GM19035 (cell line): ENCODE measurements around the gene NRXN2.

Experiments used
- ATAC-seq: cut with Tn5 transposase; IDR thresholded peaks from one replicate; pipeline ENCODE4 v1.9.1; 2021; ENCODE audit not compliant: unreplicated experiment

NRXN2 gene

DNA sequence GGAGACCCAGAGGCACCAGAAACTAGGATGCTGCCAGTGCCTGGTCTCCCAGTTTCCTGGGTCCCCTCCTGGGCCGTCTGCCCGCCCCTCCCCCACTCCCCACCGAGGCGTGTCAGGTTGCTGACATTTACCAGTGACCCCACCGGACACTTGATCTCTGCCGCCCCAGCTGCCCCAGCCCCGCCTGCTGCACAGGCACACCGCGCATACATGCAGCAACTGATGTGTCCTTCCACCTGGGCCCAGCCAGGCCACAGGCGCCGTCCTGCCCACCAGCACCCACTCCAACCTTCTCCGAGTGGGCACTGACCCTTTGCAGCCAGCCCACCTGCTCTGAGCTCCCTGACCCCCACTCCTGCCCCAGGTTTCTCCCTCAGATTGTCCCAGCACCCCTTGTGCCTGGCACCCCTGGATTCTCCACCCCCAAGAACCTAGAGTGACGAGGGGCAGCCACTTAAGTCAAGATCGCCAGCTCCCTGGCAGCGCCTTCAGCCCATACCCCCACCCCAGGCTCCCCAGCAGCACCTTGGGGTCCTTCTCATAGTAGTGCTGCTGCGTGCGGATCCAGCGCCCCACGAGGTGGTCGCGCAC, 36.2 kb upstream of the NRXN2 start:
- no peak for ATAC-seq

DNA sequence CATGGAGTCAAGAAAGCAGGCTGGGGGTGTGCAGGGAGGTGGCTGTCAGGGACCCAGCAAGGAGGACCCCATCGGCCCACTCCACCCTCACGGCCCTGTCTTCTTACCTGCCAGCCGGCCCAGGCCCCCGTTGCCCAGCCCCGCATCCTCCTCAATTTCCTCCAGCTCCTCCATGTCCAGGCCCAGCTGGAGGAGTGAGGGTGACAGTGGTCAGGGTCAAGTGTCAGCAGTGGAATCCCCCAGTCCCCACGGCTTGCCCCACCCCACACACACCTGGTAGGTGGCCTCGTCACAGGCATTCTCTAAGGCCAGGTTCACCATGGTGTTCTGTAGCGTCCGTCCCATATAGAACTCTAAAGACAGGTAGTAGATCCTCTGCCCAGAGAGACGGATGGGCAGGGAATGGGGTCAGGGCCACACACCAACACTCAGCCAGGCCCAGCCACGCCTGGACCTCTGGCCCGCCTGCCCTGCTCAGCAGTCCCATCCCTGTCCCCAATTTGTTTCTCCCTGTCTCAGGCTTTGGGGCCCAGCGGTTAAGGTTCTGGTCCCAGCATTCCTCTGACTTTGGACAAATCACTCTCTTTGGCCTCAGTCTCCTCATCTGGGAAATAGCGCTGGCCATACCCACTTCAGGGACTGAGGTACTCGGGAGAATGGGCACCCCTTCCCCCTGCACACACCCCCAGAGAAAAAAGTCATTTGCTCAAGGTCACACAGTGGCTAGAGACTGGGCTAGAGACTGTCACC, 35.5 kb upstream of the NRXN2 start:
- no peak for ATAC-seq

DNA sequence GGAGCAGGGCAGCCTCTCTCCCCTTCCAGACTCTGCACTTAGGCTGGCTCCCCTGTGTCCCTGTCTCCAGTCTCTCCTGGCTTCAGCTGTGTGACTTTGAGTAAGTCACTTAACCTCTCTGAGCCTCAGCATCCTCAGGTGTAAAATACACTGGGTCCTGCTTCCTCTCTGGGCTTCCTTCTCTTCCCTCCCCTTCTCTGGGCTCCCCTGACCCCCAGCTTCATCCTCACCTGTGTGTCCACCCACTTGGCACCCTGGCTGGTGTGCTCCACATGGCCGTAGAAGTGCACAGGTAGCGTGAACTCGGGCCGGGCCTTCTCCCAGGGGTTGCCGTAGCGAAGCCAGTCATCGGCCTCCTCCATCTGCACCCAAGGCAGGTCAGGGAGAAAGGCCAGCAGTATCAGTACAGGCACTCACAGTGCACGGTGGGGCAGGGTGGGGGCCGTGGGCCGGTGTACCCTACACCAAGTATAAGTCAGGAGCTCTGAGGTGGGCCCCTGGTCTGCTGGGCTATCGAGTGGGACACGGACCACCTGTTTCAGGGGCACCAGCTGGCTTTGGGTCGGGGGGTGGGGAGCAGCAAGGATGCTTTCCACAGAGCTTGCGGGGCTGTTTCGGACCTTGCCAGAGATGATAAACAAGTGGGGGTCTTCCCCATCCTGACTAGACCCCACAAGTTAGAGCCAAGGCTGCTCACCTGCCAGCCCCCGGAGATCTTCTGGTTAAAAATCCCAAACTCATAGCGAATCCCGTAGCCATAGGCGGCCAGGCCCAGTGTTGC, 34.7 kb upstream of the NRXN2 start:
- ATAC-seq = no peak

- ATAC-seq = no peak
Observed at GRCh38 chr11:64755681-64756361, 32.8 kb upstream of the NRXN2 start.

DNA sequence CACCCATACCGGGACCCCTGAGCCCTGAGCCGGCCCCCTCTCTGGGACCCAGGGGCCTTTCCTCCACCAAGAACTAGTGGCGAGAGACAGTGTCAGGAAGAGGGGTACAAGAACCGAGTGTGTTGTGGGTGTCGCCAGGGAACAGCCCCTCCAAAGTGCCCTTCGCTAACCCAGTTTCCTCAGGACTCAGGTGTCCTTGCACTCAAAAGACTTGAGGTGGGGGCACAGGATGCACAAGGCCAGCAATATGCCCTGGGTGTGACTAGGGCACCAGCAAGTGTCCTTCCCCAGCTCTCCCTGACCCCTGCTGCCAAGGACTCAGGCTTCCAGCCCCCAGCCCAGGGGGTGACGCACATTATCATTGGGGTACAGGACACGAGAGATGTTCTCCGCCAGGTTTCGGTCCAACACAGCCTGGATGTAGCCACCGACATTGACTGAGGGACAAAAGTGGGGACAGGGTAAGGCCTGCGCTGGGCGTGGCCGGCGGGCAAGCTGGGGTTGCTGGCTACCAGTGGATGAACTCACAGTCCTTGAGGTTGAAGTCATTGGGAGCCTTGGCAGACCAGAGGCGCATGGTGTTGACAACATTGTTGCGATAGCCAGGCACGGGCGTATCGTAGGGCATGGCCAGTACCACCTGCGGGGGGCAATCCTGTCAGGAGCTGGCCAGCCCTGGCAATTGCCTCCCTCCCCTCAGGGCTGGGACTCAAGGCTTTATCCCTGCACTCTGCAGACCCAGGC, 32.1 kb upstream of the NRXN2 start:
- no peak for ATAC-seq

GRCh38 chr11:64754124-64754918, 31.3 kb upstream of the NRXN2 start:
- ATAC-seq = no peak

DNA sequence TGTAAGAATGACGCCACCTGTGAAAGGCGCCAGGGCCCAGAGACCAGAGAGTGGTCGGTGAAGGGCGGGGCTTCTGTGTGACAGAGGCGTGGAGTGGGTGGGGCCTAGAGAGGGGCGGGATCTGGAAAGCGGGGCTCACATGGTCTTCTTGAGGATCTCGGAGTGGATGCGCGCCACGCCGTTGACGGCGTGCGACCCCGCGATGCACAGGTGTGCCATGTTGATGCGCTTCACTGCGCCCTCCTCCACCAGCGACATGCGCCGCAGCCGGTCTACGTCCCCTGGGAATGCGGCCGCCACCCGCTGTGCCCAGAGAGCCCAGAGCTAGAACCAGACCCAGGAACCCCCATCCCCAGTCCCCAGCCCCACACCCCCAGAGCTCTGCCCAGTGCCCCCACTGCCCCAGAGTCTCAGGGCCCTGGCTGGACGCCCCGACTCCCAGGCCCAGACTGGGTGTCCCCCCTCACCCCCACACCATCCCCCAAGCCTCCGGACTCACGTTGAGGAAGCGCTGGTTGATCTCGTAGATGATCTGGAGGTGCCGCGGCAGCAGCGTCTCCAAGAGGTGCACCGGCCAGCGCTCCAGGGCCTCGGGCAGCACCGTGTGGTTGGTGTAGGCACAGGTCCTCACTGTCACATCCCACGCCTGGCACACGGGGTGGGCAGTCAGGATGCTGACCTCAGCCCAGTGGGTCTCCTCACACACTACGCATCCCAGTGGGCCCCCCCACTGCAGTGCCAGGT, 30.6 kb upstream of the NRXN2 start:
- ATAC-seq = no peak

- no peak for ATAC-seq
Observed at GRCh38 chr11:64753019-64753379, 30.0 kb upstream of the NRXN2 start.

GRCh38 chr11:64752175-64752970, 29.4 kb upstream of the NRXN2 start:
- no peak for ATAC-seq

- ATAC-seq = no peak
Observed at GRCh38 chr11:64751580-64751979, 28.6 kb upstream of the NRXN2 start.

DNA sequence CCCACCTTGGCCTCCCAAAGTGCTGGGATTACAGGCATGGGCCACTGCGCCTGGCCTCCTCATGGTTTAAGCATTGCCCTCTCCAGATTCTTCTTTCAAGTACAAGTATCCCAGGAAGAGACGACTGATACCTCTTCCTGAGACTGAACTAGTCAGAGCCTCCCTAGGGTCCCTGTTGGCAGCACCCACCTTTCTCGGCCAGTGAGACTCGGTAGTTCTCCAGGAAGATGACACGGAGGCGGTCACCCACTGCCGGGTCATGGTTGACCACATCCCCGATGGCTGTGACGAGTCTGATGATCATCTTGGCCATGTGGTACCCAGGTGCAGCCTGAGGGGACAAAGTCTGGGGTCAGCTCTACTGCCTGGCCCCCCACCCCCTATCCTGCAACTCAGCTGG, 28.1 kb upstream of the NRXN2 start:
- ATAC-seq = no peak

GRCh38 chr11:64750361-64751054, 27.5 kb upstream of the NRXN2 start:
- no peak for ATAC-seq

DNA sequence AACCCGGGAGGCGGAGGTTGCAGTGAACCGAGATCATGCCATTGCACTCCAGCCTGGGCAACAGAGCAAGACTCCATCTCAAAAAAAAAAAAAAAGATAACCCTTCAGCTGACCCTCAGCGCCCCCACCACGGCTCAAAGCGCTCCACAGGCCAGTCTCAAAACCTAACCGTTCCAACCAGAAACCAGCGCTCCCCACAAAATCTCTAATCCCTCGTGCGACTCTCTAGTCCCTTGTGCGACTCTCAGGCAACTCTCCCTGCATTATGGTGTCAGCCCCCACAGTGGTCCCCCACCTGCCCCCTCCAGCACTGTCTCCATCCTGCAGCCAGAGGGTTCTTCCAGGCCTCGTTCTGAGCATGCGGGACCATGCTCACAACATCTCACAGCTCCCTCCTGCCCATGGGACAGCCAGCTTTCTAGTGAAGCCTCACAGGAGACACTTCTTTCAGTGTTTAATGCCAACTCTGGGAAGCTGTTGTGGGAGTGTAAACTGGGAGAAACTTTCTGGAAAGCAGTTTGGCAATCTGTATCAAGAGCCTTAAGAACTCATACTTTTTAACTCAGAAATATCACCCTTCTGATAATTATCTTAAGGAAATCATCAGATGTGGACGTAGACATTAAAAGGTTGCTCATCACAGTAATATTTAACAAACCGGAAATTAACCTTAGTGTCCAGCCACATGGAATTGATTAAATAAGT, 25.1 kb upstream of the NRXN2 start:
- no peak for ATAC-seq

GRCh38 chr11:64746486-64746885, 23.5 kb upstream of the NRXN2 start:
- ATAC-seq = no peak

DNA sequence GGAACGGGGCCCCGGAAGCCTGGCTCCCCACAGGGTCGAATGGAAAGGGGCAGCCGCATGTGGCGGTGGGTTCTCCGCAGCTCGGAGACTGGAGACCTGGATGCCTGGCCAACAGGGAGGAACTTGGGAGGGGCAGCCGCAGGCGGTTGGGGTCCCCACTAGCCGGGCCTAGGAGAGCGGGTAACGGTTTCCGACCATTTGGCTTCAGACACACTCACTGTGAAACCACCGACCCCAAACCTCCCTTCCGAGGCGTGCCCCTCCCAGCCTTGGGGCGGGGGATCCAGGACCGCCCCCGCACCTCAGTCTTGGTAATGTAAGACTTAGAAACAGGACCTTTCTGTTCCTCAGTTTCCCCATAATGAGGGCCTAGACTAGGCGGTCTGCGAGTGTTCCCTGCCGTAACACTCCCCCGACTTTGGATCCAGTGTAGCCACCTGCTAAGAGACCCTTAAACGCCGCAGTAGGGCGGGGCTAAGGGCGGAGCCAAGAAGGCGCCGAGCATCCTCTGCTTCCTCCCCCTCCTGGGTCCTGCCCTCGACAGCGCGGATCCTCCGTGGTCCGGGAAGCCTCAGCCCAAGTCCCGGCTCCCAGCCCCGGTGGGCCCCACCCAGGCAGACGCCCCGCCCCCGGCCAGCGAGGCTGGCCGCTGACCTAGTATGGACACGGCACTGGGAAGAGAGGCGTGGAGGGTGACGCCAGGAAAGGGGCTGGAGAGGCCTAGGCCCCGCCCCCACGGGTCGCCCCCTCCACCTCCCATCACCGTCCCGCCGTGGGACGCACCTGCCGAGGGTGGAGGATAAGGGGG, 22.7 kb upstream of the NRXN2 start:
- ATAC-seq = no peak

DNA sequence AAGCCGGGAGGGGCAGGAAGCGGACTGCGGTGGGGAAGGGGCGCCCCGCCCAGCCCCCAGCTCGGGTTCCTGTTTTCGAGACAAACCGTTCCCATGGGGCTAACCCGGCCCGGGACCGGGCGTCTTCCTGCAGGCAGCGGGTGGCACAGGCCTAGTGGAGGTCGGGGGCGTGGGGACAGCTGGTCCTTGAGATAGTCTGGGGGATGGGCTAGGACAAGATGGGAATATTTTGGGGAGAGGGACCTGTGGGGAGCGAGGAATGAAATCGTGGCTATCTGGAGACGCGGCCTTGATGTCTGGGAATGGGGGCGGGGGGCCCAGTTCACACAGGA, 22.2 kb upstream of the NRXN2 start:
- ATAC-seq = no peak
